Measurements from ENCODE around the gene MATK.

DNA sequence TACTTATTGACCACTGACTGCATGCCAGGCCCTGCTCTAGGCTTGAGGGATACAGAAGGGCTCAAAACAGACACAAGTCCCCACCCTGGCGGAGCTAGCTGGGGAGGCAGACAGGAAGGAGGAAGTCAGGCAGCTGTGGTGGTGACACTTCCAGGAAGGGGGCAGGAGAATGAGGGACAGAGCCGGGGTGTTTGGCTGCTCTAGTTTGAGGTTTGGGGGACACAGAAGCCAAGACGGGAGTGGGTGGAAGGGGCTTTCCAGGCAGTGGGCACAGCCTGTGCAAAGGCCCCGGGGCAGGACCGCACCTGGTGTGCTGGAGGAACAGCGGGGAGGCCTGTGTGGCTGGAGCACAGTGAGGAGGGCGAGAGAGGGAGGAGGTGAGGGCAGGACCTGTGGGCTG, 19.7 kb downstream of the MATK start:
- TF ChIP-seq, protein P1, sequence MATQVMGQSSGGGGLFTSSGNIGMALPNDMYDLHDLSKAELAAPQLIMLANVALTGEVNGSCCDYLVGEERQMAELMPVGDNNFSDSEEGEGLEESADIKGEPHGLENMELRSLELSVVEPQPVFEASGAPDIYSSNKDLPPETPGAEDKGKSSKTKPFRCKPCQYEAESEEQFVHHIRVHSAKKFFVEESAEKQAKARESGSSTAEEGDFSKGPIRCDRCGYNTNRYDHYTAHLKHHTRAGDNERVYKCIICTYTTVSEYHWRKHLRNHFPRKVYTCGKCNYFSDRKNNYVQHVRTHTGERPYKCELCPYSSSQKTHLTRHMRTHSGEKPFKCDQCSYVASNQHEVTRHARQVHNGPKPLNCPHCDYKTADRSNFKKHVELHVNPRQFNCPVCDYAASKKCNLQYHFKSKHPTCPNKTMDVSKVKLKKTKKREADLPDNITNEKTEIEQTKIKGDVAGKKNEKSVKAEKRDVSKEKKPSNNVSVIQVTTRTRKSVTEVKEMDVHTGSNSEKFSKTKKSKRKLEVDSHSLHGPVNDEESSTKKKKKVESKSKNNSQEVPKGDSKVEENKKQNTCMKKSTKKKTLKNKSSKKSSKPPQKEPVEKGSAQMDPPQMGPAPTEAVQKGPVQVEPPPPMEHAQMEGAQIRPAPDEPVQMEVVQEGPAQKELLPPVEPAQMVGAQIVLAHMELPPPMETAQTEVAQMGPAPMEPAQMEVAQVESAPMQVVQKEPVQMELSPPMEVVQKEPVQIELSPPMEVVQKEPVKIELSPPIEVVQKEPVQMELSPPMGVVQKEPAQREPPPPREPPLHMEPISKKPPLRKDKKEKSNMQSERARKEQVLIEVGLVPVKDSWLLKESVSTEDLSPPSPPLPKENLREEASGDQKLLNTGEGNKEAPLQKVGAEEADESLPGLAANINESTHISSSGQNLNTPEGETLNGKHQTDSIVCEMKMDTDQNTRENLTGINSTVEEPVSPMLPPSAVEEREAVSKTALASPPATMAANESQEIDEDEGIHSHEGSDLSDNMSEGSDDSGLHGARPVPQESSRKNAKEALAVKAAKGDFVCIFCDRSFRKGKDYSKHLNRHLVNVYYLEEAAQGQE (IDR thresholded peaks at IDR 0.05; ENCODE audit: borderline replicate concordance): no peak
- TF ChIP-seq, protein P2, sequence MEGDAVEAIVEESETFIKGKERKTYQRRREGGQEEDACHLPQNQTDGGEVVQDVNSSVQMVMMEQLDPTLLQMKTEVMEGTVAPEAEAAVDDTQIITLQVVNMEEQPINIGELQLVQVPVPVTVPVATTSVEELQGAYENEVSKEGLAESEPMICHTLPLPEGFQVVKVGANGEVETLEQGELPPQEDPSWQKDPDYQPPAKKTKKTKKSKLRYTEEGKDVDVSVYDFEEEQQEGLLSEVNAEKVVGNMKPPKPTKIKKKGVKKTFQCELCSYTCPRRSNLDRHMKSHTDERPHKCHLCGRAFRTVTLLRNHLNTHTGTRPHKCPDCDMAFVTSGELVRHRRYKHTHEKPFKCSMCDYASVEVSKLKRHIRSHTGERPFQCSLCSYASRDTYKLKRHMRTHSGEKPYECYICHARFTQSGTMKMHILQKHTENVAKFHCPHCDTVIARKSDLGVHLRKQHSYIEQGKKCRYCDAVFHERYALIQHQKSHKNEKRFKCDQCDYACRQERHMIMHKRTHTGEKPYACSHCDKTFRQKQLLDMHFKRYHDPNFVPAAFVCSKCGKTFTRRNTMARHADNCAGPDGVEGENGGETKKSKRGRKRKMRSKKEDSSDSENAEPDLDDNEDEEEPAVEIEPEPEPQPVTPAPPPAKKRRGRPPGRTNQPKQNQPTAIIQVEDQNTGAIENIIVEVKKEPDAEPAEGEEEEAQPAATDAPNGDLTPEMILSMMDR (IDR thresholded peaks at IDR 0.05; ENCODE audit: poor library complexity, severe bottlenecking): no peak
- no peak for TF ChIP-seq EP300 (conservative IDR thresholded peaks at IDR 0.05; ENCODE audit: poor library complexity, severe bottlenecking)
- TF ChIP-seq POLR2AphosphoS5 (IDR thresholded peaks at IDR 0.05): no peak
- no peak for TF ChIP-seq EZH2 (IDR thresholded peaks at IDR 0.05; ENCODE audit: borderline replicate concordance, insufficient read depth, low read length, poor library complexity, severe bottlenecking)
- TF ChIP-seq RAD21 (conservative IDR thresholded peaks at IDR 0.05): no peak
- TF ChIP-seq MXI1 (conservative IDR thresholded peaks at IDR 0.05; ENCODE audit: poor library complexity, severe bottlenecking): no peak
- no peak for TF ChIP-seq TAF1 (IDR thresholded peaks at IDR 0.05; ENCODE audit: low read depth)

Data from neural cell (in vitro differentiated cells).